GM18861 (cell line): ENCODE results near the gene ZBTB16.

Experiments
- ATAC-seq: cut with Tn5 transposase; IDR thresholded peaks from one replicate; pipeline ENCODE4 v1.9.1; 2021; ENCODE audit not compliant: unreplicated experiment

ZBTB16 gene

DNA sequence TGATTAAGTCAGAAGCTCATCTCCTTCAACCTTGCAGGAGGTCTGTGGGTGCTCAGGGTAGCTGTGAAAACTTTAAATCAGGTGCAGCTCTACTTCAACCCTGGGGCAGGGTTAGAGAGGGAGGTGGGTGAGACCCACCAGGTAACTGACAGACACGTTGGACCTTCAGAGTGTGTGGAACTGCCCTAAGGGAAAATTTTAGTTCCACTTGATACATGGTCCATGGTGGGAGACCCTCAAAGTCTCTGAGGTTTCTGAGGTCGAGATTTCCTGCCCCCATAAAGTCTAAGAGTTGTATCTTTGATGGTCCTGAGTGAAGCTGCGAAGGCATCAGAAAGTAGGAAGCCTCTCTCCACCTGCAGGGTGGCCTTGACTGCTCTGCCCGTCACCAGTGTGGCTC, 212.8 kb downstream of the ZBTB16 start:
- ATAC-seq: no peak

DNA sequence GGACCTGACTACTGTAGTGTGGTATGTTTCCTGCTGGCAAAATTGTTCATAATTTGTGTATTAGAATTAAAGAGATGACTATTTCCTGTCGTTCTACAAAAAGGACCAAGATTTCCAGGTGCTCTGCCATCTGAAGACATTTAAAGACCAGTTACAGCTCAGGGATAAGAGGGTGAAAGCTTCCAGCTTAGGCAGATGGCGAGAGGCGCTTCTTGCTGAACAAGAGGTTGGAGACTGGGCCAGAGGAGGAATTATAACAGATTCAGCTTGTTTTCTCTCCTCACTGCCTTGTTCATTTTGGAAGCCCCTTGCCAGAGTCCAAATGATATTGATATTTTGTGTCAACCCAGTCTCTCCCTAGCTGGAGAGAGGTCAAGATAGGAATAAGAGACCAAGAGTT, 213.6 kb downstream of the ZBTB16 start:
- ATAC-seq: no peak

DNA sequence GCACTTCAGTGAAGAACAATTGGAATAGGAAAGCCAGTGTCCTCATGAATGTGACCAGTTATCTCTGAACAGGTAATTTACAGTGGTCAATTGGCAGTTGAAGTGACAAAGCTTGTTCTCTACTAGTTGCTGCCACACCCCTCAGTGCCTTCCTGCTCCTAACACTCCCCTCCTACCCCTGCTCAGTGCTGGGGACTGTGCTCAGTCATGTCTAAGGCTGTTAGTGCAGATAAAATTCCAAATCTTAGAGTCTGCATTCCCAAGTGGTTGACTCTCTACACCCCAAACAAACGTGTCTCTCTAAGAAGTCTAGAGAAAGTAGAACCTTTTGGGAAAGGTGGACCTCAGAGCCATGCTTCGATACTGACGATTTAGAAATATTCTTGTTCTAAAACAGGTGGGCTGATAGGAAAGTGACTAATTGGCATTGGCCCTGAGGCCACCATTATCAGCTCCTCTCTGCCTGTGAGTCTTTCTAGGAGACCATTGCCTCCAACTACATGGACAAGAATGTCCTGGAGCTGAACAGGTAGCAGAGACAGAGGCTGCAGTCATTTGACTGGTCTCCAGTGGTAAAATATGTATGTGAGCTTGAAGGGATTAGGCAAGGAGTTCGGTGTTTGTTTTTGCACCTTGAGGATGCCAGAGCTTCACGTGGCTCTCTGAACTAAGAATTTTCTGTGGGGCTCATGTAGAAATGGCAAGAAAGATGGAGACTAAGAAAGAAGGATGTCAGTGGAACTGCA, 214.6 kb downstream of the ZBTB16 start:
- no peak for ATAC-seq

DNA sequence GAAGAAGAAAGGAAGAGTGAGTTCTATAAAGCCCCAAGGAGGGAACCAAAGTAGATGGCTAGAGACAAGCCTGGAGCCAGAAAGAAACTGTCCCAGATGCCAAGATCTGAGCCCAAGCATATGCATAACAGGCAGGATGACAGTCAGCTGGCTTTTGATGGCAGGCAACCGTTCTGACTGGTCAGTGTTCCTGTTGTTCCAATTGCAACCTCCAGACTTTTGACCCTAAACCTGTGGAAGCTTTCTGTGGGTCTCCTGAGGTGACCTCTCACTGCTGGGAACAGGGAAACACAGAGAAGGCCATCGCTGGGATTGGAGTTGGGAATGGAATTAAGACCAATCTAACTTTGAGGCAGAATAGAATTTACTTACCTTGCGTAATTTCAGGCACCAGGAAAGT, 215.1 kb downstream of the ZBTB16 start:
- no peak for ATAC-seq

DNA sequence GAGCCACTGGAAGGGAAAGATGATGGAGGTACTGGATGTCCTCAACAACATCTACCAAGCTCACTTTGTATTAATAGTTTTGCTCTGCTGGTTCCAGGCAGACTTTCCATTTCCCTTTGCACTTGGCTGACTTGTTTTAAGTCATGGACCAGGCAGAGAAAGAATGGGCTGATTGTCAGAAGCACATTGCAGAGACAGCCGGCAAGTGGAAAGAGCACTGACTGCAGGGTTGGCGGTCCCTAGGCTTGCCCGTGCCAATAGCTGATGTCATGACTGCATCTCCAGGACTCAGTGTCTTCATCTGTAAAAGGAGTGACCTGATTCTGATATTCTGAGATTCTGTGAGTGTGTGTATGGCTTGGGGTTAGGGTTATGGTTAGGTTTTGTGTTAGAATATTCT, 215.8 kb downstream of the ZBTB16 start:
- ATAC-seq: no peak

DNA sequence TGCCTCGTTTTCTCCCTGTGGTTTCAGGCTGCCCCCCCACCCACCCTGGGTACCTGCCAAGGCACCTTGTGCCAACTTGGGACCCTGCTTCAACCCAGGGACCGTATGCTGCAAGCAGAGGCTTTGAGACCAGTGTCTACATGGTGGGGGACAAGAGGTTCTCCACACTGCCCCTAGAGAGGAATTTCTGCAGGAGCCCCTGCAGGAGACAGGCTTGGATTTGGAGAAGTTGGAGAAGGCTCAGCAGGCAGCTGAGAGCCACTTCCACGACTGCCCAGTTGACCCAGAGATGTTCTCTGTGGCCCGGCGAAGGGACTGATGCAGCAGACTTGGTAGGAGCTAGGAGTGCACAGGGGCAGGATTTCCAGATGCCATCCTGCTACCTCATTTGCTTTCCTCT, 216.6 kb downstream of the ZBTB16 start:
- ATAC-seq: no peak

DNA sequence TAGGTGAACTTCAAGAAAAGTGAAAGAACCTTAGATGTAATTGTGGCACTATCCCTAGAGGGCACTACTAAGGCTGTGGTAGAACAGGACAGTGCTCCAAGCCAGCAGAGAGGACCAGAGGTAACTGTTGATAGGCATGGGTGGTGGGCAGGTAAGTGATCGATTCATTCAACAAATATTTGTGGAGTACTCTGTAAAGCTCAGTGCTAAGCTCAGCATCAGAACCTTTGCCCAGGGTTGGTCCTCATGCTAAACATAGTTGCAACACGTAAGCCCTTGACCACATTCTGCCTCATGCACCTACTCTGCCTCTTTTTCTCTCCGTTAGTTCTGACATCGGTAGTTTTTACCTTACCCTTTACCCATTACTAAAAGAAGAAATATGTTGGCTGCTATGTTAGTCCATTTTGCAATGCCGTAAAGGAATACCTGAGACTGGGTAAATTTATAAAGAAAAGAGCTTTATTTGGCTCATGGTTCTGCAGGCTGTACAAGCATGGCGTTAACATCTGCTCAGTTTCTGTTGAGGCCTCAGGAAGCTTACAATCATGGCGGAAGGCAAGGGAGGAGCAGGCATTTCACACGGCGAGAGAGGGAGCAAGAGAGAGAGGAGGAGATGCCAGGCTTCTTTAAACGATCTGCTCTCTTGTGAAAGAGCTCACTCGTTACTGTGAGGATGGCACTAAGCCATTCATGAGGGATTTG, 218.3 kb downstream of the ZBTB16 start:
- no peak for ATAC-seq

DNA sequence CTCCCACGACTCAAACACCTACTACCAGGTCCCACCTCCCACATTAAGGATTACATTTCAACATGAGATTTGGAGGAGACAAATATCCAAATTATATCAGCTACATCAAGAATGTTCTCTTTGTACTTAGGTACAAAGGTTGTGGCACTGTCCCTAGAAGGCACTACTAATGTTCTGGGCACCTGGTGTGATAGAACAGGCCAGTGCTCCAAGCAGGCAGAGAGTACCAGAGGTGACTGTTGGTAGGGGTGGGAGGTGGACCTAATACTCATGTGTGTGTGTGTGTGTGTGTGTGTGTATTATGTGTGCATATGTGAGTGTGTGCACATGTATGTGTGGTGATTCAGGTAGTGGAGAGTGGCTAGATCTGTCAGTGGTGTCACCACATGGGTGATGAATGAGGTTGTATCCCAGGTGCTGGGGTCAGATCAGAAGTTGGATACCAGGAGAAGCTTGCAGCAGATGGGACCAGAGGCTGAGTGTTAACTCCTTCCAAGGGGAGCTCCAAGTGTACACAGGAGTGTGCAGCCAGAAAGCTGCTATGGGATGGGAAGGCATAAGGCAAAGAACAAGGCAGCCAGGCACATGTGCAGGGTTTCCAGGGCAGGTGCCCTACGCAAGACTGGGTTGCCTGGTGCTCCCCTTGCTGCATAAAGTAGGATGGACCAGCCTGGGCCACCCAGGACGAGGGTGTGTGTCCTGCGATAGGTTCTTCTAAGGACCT, 219.0 kb downstream of the ZBTB16 start:
- ATAC-seq: no peak

DNA sequence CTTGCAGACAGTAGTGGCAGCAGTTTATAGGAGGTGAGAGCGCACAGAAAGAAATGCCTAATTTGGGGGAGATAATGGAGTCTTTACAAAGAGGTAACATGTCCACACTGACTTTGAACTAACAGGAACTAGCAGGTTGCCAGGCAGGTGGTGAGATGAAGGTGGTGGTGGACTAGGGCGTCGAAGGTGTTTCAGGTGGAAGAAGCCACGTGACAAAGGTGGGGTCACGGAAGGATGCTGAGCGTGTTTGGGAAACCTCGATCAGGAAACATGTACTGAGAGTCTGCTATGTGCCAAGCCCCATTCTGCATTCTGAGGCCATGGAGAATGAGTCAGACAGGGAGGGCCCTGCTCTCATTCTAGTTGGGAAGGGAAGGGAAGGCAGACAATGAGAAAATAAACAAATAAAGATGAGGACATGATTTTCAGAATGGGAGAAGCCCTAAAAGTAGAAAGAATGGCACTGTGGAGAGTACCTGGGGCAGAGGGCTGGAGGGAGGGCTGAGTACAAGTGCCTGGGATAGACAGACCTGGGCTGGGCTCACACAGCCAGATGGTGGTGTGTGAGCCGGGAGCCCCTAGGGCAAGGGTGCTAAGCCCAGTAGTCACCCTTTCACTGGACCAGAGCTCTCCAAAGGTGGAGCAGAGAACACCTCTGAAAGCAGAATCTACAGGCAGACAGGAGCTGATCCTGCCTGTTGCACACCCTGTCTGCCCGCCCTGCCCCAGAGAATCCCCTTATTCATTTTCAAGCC, 220.5 kb downstream of the ZBTB16 start:
- no peak for ATAC-seq

DNA sequence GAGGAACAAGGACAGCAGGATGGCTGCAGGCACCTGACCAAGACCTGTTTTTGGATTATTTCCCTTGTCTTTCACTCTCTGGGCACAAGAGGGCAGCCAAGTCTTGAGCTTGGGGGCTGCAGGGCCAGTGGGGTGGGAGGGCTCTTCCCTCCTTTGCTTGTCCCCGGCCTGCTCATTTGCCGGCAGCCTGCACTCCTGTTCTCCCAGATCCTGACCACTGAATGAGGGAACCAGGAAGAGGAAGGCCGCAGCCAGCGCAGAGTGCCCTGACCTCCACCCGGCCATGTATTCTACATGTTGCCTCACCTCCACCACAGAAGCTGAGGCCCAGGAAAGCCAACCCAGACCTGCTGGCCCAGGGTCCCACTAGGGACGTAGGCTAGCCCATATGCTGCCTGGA, 221.2 kb downstream of the ZBTB16 start:
- no peak for ATAC-seq

DNA sequence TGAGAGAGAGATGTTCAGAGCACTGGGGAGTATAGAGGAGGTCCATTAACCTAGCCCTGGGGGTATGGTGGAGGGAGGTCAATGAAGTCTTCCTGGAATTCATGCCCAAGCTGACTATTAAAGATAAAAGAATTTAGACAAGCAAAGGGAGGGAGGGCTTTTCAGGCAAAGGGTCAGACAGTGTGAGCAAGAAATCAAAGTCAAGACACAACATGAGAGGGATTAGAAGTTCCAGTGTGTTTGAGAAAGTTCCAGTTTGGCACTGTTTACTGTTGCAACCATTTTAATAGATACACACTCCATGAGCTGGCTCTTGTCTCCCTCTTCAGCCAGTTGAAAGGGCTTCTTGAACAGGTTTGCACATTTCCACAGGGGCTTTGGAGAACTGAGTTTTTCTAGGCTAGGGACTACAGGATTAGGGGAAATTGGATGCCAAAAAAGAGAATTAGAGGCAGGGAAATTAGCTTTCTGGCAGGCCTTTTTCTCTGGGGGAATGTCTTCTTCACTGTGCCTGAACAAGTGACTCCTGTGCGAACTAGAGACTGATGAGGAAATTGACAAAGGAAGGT, 222.0 kb downstream of the ZBTB16 start:
- ATAC-seq: no peak

DNA sequence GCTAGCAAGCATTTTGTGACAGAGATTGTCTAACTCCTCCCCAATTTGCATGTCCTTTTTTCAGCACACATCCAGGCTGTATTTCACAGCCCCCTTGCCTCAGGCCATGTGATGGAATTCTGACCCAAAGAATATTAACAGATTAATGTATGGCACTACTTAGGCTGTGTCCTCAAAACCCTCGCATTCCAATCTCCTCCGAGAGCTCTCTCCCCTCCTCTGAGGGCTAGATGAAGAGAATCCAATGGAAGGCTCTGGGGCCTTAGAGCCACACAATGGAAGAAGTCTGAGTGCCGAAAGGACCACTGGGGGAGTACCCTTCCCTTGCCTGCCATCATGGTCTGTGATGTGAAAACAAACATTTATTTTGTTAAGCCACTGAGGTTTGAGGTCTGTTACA, 223.0 kb downstream of the ZBTB16 start:
- ATAC-seq: no peak

DNA sequence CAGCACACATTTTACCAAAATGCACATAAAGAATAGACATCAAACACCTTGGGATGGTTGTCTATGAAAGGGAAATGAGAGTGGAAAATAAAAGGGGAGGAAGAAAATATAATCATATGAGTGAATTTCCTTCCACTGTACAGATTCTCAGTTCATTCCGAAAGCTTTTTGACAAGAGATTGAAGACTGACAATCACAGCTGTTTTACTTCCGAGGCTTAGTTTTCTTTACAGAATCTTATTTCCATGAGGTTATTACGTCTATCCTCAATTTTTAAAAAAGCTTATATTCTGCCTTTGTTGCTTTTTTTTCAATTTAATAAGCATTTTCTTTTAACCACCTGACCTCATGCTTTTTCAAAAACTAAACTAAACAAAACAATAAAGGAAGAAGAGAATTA, 223.9 kb downstream of the ZBTB16 start:
- ATAC-seq: no peak

DNA sequence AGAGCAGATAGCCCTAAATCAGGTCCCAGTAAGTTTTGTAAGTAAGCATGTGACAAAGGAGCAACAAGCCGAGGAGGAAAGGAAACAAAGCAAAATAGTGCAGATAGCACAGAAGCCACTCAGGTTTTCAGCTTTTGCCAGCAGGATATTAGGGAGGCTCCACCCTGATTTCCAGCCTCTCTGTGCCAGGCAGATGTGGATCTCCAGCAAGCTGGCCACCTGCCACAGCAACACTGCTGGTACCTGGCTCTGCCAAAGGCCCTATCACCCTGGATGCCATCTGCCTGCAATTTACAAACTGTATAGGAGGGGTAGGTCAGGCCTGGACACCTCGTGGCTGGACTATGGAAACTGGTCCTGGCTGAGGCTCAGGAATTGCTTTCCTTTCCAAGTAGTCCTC, 224.5 kb downstream of the ZBTB16 start:
- no peak for ATAC-seq

DNA sequence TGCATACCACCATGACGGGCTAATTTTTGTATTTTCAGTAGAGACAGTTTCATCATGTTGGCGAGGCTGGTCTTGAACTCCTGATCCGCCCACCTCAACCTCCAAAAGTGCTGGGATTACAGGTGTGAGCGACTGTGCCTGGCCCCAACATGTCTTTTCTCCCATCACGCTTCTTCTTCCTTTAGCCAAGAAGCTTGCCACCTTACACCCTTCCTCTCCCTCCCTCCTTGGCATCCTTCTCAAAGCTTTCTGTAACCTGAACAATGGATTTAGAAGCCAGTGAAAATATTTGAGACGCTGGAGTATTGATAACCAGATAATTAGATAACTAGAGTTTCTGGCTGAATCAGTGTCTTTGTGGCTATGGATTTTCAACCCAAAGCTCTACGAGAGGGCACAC, 225.4 kb downstream of the ZBTB16 start:
- no peak for ATAC-seq

DNA sequence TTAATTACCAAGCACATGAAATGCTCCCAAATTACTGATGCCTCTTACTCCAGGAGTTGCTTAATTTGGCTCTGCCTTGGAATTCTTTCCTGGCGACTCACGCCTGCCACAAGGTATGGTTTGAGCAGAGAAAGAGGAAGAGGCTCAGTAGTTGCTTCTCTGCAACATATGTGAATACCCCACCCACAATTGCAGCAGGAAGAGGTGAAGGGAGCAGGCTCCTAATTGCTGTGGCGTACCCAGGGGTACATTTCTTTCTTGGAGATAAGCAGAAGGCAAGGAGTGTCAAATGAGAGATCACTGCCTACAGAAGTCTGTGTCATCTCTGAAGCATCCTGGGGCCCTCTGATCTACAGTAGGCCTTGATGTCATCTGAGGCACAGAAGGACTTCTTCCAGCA, 226.1 kb downstream of the ZBTB16 start:
- no peak for ATAC-seq

DNA sequence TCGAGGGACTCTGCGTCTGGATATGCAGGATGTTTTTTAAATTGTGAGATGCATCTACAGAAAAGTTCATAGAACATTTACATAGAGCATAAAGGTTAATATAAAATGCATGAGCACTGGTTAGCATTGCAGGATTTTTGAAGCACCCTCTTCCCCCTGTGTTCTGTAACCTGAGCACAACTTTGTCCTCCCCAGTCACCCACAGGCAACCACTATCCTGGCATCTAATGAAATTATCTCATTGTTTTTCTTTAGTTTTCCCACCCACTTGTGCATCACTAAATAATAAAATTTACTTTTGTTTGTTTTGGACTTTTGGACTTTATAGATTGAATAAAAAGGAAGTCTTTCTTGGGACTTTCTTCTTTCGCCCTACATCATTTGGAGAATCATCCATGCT, 226.7 kb downstream of the ZBTB16 start:
- ATAC-seq: no peak

DNA sequence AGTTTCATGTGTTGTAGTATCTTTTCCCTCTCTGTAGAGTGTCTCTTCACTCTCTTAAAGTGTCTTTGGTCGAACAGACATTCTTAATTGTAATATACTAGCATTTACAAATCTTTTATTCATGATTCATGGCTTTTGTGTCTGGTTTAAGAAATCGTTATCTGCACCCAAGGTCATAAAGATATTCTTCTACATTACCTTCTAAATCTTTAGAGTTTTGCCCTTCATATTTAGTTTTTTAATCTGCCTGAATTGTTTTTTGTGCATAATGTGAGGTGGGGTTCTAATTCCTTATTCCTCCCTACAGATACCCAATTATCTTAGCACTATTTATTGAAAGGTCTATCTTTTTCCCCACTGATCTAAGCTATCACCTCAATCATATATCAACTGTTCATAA, 227.6 kb downstream of the ZBTB16 start:
- no peak for ATAC-seq

DNA sequence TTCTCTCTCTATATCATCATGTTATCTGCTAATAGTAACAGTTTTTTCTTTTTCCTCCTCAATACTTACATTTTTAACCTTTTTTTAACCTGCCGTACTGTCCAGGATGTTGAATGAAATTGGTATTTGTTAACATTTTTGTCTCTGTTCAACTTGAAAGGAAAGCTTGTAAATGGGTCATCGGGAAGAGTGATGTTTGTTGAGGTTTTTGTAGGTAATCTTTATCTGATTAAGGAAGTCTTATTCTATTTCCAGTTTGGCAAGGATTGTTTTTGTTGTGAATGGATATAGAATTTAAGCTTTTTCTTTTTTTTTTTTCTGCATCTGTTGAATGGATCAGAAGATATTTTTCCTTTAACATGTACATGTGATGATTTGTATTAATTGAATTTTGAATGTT, 228.6 kb downstream of the ZBTB16 start:
- no peak for ATAC-seq

DNA sequence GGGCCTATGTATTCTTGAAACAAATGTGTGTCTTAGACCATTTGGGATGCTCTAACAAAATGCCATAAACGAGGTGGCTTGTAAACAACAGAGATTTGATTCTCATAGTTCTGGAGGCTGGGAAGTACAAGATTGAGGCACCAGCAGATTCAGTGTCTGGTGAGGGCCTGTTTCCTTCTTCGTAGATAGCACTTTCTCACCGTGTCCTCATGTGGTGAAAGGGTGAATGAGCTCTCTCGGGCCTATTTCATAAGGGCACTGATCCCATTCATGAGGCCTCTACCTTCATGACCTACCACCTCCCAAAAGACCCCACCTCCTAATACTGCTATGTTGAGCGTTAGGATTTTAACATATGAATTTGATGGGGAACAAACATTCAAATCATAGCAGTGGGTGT, 230.3 kb downstream of the ZBTB16 start:
- ATAC-seq: no peak
